Measurements from ENCODE around the gene VPS9D1.

DNA sequence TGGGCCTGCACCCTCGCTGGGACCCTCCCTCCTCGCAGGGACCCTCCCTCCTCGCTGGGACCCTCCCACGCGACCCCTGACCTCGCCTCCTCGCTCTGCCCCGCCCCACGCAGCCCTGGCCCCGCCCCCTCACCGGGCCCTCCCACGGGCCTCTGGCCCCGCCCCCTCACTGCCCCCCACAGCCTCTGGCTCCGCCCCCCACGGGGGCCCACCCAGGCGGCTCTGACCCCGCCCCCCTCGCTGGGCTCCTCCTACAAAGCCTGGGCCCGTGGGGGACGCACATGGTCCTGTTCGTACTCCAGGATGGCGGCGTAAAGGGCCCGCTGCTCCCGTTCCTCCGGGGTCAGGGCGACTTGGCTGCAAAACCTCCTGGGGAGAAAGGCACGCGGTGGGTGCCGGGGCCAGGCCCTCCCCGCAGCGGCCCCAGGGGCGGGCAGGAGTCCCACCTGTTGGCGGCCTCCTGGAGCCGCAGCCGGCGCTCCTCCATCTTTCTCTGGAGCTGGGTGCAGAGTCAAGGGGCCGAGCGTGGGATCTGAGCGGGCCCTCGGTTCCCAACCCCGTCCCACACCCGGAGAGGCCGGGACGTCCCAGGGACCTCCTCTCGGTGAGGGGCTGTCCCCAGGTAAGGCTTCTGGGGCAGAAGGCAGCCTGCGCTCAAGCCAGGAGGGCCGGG is 9.0 kb downstream of the VPS9D1 start:
- TF ChIP-seq, protein P1, sequence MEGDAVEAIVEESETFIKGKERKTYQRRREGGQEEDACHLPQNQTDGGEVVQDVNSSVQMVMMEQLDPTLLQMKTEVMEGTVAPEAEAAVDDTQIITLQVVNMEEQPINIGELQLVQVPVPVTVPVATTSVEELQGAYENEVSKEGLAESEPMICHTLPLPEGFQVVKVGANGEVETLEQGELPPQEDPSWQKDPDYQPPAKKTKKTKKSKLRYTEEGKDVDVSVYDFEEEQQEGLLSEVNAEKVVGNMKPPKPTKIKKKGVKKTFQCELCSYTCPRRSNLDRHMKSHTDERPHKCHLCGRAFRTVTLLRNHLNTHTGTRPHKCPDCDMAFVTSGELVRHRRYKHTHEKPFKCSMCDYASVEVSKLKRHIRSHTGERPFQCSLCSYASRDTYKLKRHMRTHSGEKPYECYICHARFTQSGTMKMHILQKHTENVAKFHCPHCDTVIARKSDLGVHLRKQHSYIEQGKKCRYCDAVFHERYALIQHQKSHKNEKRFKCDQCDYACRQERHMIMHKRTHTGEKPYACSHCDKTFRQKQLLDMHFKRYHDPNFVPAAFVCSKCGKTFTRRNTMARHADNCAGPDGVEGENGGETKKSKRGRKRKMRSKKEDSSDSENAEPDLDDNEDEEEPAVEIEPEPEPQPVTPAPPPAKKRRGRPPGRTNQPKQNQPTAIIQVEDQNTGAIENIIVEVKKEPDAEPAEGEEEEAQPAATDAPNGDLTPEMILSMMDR (IDR thresholded peaks at IDR 0.05; ENCODE audit: insufficient read depth, low read depth, low read length): no peak
- TF ChIP-seq EZH2 (IDR thresholded peaks at IDR 0.05; ENCODE audit: insufficient read depth, low read length): no peak

Measured in astrocyte (in vitro differentiated cells and primary cell).